GM18511 (cell line): Measurements from ENCODE around the gene TMTC2.

Experiments
- ATAC-seq: cut with Tn5 transposase; IDR thresholded peaks from one replicate; pipeline ENCODE4 v1.9.1; 2021; ENCODE audit warnings: mild to moderate bottlenecking, moderate library complexity; ENCODE audit not compliant: unreplicated experiment

TMTC2 gene

DNA sequence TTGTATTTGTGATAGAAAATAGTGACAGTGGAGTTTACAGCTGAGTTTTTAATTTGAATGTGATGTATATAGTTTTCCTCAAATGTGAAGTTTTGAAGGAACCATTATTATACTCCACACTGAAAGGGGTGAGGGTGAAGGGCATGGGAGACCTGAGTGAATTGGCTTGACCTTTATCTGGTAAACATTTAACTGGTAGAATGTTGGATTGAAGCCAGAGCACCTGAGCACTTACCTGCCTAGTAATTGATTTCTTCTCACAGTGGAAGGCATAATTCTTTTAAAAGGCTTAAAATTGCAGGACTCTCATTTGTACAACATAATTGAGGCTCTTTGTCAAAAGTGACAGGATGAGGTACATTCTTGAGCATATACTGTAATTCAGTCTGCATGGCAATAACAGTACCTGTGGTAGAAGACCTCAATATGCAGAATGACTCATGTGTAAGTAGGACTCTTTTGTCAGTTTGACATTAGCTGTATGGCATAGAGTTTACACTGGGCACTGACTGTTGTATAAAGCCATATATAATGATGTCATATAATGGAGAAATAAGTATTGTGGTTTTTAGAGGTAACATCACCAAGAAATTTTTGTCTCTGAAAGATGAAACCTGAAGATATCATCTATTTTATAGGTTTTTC lies 309.6 kb downstream of the TMTC2 start:
- ATAC-seq: peak; percentile 94

DNA sequence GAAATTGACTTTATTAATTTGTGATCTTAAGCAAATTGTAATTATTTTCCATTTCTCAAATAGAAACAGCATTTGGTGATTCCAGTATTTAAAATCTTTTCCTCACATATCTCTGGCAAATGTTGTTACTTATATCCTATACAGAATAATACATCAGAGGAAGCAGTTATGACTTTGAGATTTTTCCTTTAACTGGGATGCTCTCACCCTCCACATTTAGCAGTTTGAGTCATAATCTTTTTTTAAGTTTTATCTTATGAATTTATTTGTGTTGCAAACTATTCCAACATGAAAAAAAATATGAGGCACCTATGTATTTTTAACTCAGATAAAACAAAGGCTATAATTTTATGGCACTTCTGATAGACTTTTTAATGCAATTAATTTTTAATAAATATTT lies 311.8 kb downstream of the TMTC2 start:
- ATAC-seq: no peak

DNA sequence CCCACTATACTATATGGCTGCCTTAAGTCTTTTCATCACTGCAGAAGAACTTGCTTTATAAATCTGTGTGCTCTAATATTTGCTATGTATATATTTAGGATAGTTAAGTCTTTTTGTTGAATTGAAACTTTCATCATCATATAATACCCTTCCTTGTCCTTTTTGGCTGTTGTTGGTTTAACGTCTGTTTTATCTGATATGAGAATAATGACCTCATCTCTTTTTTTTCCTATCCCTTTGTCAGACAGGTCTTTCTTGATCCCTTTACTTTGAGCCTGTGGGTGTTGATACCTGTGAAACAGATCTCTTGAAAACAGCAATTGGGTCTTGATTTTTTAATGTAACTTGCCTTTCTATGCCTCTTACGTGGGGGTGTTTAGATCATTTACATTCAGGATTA lies 316.3 kb downstream of the TMTC2 start:
- no peak for ATAC-seq

DNA sequence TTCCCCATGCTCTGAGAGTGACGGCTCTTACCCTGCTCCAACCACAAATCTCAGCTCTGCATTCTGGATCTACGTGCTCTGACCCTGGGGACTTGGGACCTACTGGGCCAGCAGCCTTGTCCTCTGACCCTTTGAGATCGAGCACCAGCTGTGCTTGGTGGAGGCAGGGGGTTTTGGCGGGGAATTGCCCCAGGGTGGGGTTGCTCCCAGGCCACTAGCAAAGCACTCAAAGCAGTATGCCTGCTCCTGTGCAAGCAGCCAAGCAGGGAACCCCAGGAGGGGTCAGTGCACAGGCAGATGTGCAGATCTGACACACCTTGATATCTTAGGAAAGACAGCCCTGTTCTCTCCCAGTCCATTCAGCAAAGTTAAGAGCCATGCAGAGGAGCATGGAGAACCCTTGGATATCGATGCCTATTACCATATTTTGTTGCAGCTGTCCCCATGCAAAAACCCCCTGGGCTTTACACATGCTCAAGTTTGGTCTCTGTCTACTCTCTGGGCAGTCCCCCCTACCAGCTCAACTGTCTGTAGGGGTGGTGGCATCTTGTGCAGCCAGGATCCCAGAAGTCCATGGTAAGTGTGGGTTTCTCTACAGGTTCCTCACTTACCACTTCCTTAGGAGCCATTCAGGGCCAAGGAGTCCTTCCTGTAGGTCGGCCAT lies 319.0 kb downstream of the TMTC2 start:
- ATAC-seq: peak; percentile 70

DNA sequence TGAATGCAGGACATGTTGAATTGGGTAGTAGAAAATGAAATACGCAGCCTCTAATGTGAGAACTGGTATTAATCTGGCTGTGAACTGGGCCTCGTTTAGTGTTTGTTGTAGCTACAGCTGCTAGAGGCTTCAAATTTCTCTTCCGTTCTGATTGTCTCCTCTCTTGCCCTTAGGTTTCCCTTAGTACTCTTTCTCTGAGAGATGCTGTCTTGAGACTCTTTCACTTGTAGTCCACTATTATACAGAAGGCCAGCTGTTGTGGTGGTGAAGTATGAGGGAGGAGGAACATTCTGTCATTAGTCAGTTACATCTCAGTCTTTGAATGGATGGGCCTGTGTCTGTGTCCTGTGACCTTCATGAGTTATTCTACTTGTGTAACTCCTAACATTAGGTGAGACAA lies 322.0 kb downstream of the TMTC2 start:
- ATAC-seq: no peak

DNA sequence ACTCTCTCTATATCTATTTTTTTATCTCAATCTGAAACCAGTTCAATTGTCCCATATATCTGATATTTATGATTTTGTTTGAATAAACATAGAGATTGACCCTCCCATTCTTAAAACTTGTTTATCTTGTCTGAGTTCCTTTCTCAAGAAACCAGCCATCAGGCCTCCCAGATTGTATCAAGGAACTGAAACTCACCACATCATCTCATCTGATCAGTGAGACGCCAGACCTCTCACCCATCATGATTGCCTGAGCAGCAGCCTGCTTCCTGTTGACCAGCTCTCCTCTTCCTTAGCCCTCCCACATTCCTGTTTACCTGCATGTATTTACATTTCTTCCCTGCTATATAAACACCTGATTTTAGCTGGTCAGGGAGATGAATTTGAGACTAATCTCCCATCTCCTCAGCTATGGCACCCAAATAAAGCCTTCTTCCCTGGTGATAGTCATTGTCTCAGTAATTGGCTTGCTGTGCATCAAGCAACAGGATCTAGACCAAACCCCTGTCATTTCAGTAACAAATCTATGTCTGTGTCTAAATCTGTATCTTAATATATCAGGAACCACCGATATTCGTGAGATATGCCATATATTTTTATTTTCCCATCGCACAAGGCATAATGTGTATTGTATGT lies 323.6 kb downstream of the TMTC2 start:
- ATAC-seq: no peak

DNA sequence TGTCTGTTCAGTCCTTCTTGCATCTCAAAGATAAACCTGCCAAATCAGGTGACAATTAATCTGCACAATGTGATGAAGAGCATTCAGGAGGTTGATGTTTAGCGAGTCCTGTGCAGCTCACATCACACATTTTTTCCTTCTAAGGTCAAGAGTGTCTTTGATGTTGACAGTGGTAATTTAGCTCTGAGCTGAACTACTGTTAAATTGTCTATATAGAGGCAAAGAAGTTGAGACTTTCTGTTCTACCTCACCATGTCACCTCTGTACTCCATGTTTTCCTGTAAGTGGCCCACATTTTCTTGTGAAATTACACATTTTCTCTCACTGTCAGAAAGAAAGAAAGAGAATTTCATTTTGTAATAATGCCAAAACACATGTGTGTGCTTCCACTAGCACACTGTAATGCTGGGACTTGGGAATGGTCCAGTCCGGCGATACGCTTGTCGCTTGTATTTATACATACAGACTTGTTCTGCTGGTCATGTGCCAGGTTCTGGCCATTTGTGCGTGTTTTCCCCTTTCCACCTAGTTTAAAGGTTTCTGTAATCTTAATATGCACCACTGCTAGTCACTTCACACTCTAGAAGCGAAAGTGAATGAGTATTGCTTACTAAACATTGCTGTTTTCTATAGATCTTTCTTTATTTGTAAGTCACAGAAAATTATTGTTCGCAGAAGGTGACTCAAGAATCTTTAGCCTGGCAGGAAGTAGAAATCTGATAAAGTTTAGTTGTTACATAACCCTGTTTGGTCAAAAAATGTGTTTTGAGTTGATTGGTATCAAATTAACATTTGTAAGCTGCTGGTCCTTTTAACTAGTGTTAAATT lies 328.9 kb downstream of the TMTC2 start:
- ATAC-seq: no peak

DNA sequence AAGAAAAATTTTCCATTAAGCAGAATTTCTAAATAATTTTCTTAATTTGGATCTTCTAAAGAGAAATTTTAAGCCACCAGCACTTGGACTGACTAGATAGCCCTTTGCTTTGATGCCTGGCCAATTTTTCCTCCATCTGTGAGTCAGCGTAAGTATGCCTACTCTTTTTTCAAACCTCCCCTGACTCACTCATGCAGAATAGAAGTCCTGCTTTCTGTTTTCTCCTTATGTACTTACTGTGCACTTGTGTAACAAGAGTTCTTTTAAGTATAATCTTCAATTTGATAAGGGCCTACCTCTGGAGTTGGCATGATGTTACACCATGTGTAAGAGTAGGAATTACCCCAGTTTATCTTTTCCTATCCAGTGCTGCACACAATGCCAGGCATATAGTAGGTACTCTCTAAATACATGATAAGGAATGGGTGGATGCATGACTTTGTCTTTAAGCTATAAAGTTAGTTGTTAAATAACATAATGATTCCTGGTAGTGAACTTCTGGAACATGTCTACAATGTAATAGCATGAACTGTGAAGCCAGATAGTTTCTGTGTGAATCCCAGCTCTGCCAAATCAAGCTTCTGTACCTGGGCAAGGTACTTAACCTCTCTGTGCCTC lies 329.6 kb downstream of the TMTC2 start:
- no peak for ATAC-seq

DNA sequence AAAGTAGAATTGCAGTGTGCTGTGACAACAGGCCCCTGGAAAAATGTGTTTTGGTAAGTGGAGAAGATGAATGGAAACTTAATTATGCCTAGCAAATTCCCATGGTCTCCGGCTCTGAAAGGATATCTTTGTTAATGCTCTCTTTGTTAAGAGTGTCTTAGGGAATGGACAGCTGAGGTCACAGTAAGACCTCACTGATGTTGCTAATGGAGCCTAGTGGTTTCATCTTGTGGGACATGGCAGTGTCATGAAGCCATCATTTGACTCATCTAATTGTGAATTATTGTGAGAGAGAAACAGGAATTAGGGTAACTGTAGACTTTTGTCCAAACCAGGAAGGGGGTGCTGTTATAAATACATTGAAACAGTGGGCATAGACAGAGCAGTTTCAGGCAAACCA lies 330.3 kb downstream of the TMTC2 start:
- ATAC-seq: no peak

DNA sequence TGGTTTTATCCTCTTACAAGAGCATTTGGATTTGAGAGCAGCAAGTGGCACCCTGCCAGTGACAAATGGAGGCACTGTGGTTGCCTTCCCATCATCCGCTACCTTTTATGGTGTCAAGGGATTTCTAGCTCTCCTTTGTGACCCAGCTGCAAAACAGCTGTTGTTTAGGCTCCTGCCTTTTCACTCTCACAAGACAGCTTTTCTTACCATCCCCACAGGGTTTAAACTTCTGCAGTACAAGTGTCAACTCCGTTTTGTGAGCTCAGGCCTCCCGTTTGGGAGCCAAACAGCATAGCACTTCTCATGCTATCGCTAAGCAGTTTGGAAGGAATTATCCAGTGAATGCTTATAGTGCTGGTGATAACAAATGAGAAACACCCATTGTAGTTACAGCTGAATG lies 331.4 kb downstream of the TMTC2 start:
- ATAC-seq: no peak

DNA sequence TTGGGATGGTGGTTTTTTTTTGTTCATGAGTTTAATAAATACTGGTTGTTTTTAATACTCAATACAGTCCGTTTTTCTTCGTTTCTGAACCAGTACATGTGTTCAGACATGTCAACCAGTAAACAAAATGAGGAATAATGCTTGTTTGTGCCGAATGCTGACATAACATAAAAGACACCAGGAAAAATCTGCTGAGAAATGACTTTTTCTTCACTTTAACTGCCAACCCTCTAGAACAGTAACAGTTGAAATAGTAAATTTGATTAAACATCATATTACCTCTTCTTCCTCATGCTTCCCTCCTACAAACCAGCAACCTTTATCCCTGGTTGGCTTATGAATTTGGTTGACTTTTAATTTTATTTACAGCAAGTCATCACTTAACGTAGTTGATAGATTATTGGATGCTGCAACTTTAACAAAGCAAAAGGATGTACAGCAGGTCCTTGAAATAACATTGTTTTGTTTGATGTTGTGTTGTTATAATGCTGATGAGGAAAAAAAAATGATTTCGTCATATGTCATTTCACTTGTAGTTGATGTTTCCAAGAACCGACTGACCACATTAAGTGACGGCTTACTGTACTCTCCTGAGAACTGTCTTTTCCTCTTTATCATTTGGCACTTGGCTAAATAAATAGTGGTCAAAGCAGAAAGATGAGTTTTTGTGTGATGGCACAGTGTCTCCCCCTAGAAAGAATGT lies 340.5 kb downstream of the TMTC2 start:
- ATAC-seq: no peak

DNA sequence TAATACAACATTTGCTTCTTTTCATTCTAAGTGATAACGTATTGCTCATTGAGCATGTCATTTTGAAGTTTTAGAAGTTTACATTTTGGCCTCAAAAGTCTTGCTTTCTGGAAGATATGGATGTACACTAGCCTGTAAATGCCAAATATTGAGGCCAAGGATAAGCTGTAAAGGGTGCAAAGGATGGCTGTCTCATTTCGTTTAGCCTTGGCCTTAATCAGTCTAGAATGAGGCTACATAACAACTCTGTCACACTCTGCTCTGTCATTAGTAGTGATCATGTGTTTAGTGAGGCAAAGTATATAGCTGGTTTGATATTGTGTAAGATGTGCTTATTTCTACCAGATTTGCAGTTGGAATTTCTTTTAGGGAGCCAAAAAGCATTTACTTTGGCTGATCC lies 344.5 kb downstream of the TMTC2 start:
- no peak for ATAC-seq

DNA sequence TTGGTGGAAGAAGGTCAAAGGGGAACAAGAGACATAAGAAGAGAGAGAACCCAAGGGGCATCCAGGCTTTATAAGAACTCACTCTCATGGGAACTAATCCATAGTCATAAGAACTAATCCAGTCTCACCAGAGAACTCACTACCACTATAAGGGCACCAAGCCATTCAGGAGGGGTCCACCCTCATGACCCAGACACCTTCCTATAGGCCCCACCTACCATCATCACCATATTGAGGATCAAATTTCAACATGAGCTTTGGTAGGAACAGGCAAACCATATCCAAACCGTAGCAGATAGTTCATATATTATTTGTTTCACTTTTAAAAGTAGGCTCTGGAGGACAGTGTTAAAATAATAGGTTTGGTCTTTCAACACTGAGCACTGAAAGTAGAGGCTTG lies 350.1 kb downstream of the TMTC2 start:
- no peak for ATAC-seq

DNA sequence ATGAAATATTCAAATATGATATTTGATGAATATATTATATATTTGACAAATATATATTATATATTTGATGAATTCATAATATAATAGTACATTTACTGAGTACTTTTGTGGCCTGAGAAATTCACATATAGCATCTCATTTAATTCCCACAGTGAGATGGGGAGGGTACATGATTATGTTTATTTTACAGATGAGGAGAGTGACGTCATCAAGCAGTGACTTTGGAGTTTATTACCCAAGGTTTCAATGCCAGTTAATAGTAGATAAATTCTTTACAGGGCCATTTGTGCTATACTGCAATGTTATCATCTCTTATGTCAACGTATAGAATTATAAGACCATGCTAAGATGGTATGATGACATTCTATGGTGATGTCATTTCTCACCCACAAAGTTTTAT lies 352.7 kb downstream of the TMTC2 start:
- no peak for ATAC-seq

DNA sequence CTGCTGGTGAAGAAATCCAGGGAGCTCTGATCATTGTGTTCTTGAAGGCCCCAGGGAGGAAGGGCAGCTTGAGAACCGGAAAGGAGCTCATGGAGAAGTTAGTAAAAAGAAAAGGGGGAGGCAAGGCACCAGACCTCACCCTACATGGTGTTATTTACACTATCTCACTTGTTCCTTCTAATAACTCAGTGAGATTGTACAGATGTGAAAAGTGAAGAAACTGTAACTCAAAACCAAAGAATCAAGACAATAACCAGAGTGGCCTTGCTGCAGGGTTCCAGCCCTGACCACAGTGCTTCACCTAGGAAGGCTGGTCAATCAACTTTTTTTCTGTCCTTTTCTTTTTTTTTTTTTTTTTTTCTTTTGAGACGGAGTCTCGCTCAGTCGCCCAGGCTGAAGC lies 353.6 kb downstream of the TMTC2 start:
- ATAC-seq: no peak

DNA sequence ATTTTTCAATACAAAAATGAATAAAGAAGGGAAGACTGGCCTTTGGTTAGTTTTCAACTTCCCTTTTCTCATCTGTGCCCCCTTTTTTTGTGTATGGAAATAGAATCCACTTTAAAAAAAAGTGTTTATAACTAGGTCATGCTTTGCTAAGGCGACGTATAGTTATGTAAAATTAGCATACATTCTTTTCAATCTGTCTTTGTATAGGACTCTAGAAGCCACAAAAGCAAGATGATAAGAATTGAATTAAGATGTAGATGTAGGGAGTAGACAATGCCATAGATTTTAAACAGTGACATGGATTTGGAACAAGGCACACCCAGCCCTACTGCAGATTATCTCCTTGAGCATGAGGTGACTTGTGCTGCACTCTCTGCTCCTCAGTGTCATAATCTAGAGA lies 354.3 kb downstream of the TMTC2 start:
- ATAC-seq: no peak

DNA sequence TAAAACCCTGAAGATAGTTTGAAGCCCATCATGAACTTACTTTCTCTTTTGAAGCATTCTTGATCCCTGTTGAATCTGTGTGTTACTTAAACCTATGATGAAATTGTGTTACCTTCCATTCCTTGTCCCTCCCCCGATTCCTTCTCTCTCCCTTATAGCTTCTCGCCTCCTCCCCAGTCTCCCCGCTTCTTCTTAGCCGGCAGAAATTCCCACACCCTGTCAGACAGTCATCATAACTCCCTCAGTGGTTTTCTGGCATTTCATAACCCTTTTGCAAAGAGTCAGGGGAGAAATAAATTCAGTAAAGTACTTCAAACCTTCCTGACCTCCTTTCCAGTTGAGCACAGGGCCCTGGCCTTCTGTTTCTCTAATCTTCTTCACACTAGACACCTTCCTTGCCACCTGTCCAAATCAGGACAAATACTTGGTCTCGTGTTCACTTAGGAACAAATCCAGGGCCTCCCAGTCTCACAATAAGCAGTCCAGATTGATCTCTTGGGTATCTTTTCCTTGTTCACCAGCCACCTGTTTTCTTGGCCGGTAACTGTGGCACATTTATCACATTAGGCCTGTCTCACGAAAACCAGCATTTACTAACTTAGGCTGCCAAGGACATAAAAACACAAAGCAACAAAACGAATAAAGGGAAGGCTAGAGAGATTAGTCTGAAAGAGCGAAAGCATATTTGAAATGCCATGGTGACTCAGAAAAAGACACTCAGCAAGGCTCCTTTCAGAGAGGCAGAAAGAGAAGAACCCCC lies 355.9 kb downstream of the TMTC2 start:
- ATAC-seq: no peak

DNA sequence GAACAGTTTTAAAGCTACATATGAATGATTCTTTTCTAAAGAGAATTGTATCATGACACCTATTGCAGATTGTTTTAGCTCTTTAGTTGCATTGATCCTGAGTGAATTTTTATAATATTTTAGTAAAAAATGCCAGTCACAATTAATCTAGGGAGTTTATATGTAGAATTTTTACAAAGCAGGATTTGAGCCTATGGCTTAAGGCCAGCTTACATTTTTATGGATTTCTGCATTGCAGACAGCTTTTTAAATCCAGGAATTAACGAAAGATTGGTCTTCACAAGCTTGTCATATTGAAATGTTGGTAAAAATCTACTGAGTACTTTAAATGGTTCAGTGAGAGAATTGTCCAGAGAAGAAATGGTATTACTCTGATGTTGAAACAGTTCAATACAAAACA lies 358.0 kb downstream of the TMTC2 start:
- ATAC-seq: no peak

DNA sequence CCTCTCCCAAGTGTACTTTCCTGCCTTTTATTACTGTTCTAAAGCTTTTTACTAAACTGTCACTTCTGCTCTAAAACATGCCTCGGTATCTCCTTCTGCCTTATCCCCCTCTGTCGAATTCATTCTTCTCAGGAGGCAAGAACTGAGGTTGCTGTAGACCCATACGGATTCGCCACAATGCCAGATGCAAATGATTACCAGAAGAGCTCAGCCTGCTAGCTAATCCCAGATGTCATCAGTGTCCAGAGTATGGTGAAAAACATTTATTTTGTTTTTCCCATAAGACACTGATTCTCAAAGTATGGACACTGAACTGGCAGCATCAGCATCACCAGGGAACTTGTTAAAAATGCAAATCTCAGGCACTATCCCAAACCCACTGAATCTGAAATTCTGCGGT lies 359.3 kb downstream of the TMTC2 start:
- ATAC-seq: no peak

DNA sequence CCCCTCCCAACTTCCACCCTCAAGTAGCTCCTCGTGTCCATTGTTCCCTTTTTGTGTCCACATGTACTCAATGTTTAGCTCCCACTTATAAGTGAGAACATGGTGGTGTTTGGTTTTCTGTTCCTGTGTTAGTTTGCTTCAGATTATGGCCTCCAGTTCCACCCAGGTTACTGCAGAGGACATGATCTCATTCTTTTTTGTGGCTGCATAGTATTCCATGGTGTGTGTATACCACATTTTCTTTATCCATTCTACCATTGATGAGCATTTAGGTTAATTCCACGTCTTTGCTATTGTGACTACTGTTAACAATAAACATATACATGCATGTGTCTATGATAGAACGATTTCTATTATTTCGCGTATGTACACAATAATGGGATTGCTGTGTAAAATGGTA lies 362.6 kb downstream of the TMTC2 start:
- no peak for ATAC-seq
